KOPT-K1 (cell line): ENCODE results near the gene GNPAT.

Experiments
- H3K27ac ChIP-seq: fragments of 200-600 bp; sonication (generic); 2 replicates; pipeline ENCODE4 v1.5.1; 2016; ENCODE audit warnings: antibody characterized with exemption, mild to moderate bottlenecking, low read depth, low read length; ENCODE audit not compliant: poor library complexity, severe bottlenecking
- H3K36me3 ChIP-seq: fragments of 200-600 bp; sonication (generic); 2 replicates; pipeline ENCODE4 v1.5.1; 2017; ENCODE audit warnings: antibody characterized with exemption, mild to moderate bottlenecking, low read length, moderate library complexity; ENCODE audit not compliant: insufficient read depth
- H3K9me3 ChIP-seq: fragments of 200-600 bp; sonication (generic); 2 replicates; pipeline ENCODE4 v1.5.1; 2017; ENCODE audit warnings: antibody characterized with exemption, low read length, mild to moderate bottlenecking; ENCODE audit not compliant: insufficient read depth, poor library complexity, severe bottlenecking

The GNPAT gene

GRCh38 chr1:231312432-231312788 is 71.4 kb downstream of the GNPAT start:
- Histone ChIP-seq H3K9me3 (no peaks in the 10 kb centered on the region), H3K36me3 (no peaks in the 10 kb centered on the region), H3K27ac (no peak overlapping the region)

DNA sequence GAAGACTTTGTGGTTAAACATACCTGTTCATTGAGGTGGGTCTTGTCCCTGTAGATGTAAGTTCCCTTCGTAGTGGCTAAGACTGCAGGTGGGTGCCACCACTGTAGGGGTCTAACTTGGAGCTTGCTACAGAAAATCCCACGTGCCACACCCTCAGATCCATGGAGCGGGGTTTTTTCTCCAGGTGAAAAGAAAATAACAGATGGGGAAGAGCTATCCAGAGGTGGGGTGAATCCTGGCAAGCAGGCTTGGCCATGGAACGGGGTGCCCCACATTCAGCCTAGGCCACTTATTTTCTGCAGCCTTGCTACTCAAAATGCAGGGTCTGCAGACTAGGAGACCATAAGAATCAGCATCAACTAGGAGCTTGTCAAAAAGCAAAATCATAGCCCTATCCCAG is 72.6 kb downstream of the GNPAT start:
- Histone ChIP-seq H3K36me3 (no peaks in the 10 kb centered on the region), H3K9me3 (no peaks in the 10 kb centered on the region), H3K27ac (no peak overlapping the region)

DNA sequence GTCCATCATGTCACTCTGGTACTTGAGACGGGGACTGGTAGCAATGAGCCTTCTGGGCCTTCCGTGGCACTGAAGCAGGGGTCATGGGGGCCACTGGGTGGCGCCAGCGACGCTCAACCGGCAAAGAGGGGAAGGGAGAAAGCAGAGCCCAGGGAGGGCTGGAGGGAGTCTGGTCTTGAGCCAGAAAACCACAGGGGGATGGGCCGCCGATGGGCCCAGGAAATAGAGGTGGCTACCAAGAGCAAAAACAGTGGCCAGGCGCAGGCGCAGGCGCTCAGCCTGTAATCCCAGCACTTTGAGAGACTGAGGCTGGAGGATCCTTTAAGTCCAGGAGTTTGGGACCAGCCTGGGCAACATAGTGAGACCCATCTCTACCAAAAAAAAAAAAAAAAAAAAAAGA is 74.9 kb downstream of the GNPAT start:
- Histone ChIP-seq H3K27ac (no peak overlapping the region), H3K9me3 (no peaks in the 10 kb centered on the region), H3K36me3 (no peaks in the 10 kb centered on the region)

GRCh38 chr1:231317306-231318014 is 76.4 kb downstream of the GNPAT start:
- Histone ChIP-seq H3K27ac (no peak overlapping the region), H3K36me3 (no peaks in the 10 kb centered on the region), H3K9me3 (no peaks in the 10 kb centered on the region)

DNA sequence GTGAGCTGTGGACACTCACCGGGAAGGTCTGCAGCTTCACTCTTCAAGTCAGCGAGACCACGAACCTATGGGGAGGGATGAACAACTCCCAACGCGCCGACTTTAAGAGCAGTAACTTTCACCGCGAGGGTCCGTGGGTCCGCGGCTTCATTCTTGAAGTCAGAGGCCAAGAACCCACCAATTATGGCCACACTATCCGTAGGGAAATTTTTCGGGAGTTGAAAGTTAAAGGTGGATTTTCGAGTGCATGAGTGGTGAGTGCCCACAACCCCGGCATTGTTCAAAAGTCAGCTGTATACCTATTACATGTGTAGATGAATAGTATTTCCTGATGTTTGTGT is 77.0 kb downstream of the GNPAT start:
- no peak overlapping the region for H3K27ac ChIP-seq
- no peaks in the 10 kb centered on the region for H3K9me3 ChIP-seq
- H3K36me3 ChIP-seq = no peaks in the 10 kb centered on the region

- Histone ChIP-seq H3K27ac (no peak overlapping the region), H3K36me3 (no peaks in the 10 kb centered on the region), H3K9me3 (no peaks in the 10 kb centered on the region)
Observed at GRCh38 chr1:231318568-231318967, 77.6 kb downstream of the GNPAT start.

GRCh38 chr1:231319080-231319479 is 78.1 kb downstream of the GNPAT start:
- H3K36me3 ChIP-seq = no peaks in the 10 kb centered on the region

GRCh38 chr1:231322880-231323530 is 82.0 kb downstream of the GNPAT start:
- no peaks in the 10 kb centered on the region for H3K36me3 ChIP-seq
- no peaks in the 10 kb centered on the region for H3K9me3 ChIP-seq
- H3K27ac ChIP-seq = no peak overlapping the region

More at GRCh38 chr1:231319080-231319479, 78.1 kb downstream of the GNPAT start:
- H3K27ac ChIP-seq = no peak overlapping the region
- no peaks in the 10 kb centered on the region for H3K9me3 ChIP-seq

- Histone ChIP-seq H3K27ac (no peak overlapping the region), H3K9me3 (no peaks in the 10 kb centered on the region)
Observed at GRCh38 chr1:231324660-231325059, 83.6 kb downstream of the GNPAT start.

DNA sequence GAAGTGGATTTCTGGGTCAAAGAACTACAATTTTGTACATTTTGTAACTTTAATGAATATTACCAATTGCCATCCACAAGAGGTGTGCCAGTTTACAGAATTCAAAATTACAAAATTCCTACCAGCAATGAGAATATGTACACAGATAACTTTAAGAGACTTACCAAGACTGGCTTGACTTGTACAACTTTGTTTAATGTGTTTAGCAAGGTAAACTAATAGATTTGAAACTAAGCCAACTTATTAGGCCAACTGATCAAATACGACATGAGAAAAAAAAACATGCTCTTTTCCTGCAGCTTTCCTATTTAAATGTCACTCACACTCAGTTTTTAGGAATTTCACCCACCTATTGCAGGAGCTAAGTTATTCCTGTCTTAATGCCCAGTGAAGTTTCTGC is 85.2 kb downstream of the GNPAT start:
- no peaks in the 10 kb centered on the region for H3K36me3 ChIP-seq
- H3K9me3 ChIP-seq = no peaks in the 10 kb centered on the region
- no peak overlapping the region for H3K27ac ChIP-seq

More at GRCh38 chr1:231324660-231325059, 83.6 kb downstream of the GNPAT start:
- H3K36me3 ChIP-seq = no peaks in the 10 kb centered on the region
